ENCODE results near the gene MYMK.

Gene MYMK

DNA sequence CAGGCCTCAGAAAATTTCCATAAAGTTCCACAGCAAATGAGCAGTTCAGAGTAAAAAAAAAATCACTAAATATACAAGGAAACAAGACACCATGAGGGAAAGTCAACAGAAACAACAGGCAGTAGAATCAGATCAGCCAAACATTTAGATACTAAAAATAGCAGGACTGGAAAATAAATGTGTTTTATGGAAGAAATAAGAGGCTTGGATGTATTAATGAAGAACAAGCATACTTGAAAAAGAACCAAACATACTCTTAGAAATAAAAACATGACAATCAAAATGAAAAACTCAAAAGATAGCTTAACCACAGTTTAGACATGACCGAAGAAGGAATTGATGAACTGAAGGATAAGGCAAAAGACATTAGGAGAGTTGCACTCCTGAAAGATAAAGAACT lies 22.6 kb downstream of the MYMK start:
- FAIRE-seq (no peak), DNase-seq (ENCODE audit: insufficient read length, low spot score) (no peak)
- no peak for TF ChIP-seq POLR2A (IDR thresholded peaks at IDR 0.05; ENCODE audit: low read depth, low read length)

DNA sequence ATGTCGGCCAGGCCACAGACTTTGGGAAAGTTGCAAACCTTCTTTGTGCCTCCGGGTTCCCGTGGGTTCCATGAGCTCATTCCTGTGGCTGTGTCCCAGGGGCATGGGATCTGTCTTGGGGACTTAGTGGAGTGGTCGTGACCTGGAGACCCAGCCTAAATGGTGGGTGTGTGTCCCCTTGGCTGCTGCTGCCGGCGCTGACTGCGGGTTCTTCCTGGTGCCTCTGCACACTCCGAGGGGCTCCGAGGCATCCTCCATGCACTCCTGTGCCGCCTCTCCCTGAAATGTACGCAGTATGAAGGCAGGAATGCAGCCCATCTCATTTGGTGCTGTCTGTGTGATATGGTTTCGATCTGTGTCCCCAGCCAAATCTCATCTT lies 24.9 kb downstream of the MYMK start:
- FAIRE-seq: no peak

DNA sequence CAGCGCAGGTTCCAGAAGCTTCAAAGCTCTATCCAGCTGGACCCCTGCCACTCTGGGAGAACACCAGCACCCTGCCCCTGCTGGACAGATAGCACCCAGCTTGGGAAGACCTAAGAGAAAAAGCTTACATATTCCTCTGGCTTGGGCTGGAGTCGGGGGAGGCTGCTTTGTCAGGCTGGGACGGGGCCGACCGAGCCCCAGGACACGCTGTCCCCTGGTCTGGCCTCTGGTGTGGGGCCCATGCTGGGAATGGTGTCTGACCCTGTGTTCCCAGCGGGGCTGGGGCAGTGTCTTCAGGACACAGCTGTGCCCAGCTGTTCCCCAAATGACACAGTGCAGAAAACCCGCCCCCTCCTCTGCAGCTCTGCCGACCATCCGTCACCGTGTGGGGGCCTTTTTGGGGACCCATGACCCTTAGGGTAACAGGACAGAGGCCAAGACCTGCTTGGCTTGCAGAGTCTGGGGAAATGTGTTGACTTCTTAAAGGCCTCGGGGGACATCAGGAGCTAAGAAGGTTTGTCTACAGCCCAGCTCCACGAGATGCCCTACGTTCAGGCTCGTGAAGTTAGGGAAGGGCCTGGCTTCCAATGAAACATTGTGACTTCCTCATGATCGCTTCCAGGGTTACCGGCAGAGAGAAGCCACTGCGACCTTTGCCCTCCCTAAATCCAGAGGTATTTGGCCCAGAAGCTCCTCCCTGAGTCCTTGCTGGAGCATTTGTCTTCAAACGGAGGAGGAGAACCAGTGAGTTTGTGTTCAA lies 25.4 kb downstream of the MYMK start:
- no peak for TF ChIP-seq POLR2A (IDR thresholded peaks at IDR 0.05; ENCODE audit: low read depth, low read length)
- FAIRE-seq (no peak), DNase-seq (ENCODE audit: insufficient read length, low spot score) (no peak)

More for the DNA sequence above, 24.9 kb downstream of the MYMK start:
- no peak for DNase-seq (ENCODE audit: insufficient read length, low spot score)
- TF ChIP-seq POLR2A (IDR thresholded peaks at IDR 0.05; ENCODE audit: low read depth, low read length): no peak

DNA sequence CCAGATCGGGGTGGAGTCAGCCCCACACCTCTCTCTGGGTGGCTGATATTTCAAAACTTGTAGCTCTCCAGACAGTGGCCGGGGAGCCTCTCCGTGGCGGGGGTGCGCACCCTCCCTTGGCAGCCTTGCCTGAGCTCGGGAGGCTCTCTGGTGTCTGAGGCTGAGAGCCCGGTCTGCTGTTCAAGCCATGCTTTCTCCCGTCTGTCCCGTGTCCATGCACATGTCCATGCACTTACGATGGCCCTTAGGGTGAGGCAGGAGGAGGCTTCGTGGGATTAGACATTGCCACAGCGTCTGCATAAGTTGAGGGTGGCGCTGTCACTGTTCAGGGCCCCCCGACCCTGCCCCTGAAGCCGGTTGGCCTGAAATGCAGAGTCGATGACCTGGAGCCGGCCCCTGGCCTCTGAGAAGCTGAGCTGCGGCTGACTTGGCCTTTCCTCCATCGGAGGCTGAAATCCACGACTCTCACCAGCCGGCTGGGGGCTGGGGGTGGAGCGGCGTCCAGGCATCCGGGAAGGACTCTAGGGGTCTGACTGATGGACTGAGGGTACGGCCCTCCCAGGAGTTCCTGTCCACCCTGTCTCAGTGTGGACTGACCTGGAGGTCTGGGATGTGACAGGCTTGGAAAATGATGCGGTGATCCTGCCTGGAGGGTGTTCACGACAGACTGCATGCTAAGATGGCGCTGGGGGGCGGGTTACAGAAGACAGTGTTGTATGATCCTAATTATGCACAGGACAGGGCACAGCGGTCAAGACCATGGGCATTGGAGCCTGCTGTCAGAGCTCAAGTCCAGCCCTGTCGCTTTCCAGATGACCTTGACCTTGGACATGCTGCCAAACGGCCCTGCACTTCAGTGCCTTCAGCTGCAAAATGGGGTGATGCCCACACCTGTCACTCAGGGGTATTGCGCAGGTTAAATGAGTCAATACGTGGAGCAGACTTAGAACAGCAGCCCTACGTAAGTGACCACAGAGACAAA lies 27.6 kb downstream of the MYMK start:
- no peak for FAIRE-seq
- DNase-seq (ENCODE audit: insufficient read length, low spot score): no peak
- TF ChIP-seq POLR2A (IDR thresholded peaks at IDR 0.05; ENCODE audit: low read depth, low read length): no peak

DNA sequence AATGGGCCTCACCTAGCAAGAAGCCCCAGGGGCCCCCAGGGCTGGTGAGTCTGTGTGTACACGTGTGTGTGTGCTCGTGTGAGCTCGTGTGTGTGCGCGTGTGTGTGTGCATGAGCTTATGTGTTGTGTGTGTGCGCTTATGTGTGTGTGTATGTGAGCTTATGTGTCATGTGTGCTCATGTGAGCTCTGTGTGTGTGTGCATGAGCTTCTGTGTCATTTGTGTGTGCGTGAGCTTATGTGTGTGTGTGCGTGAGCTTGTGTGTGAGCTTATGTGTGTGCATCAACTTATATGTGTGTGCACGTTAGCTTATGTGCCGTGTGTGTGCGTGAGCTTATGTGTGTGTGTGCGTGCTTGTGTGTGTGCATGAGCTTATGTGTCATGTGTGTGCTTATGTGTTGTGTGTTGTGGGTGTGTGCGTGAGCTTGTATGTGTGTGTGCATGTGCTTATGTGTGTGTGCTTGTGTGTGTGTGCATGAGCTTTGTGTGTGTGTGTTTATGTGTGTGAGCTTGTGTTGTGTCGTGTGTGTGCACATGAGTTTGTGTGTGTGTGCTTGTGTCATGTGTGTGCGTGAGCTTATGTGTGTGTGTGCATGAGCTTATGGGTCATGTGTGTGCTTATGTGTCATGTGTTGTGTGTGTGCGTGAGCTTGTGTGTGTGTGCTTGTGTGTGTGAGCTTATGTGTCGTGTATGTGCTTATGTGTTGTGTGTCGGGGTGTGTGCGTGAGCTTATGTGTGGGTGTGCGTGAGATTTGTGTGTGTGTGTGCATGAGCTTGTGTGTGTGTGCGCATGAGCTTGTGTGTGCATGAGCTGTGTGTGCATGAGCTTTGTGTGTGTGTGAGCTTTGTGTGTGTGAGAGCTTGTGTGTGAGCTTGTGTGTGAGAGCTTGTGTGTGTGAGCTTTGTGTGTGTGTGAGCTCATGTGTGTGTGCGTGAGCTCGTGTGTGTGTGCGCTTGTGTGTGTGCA lies 29.1 kb downstream of the MYMK start:
- no peak for DNase-seq (ENCODE audit: insufficient read length, low spot score)
- TF ChIP-seq POLR2A (IDR thresholded peaks at IDR 0.05; ENCODE audit: low read depth, low read length): no peak
- no peak for FAIRE-seq

DNA sequence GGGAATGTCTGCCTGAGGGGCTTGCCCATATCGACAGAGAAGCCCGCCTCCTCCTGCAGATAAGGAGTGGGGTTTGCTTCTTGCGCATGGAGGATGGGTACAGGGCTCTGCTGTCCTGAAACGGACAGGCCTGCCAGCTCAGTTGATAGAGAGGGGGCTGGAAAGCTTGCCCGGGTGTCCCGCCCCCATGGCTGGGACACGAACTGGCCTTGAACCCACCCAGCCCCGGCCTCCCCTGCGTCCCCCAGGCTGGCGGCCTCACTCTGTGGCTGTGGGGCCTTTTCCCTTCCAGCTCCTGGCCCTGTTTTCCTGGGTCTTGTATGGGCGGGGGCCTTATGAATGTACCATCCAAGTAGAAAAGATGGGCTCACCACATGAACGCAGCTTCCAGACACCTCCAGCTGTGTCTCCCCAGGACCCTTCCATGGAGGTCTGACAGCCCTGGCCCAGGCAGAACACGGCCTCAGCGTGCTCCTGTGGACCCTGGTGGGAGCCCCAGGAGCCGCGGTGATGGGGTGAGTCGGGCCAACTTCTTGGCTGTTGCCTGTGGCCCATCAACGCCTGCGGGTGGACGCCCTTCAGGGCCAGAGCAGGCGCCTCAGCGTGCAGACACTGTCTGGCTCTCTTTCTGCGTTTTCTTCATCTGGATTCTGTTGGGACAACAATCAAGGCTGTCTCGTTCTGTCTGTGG lies 30.0 kb downstream of the MYMK start:
- DNase-seq (ENCODE audit: insufficient read length, low spot score) (no peak), FAIRE-seq (no peak)
- TF ChIP-seq POLR2A (IDR thresholded peaks at IDR 0.05; ENCODE audit: low read depth, low read length): no peak

DNA sequence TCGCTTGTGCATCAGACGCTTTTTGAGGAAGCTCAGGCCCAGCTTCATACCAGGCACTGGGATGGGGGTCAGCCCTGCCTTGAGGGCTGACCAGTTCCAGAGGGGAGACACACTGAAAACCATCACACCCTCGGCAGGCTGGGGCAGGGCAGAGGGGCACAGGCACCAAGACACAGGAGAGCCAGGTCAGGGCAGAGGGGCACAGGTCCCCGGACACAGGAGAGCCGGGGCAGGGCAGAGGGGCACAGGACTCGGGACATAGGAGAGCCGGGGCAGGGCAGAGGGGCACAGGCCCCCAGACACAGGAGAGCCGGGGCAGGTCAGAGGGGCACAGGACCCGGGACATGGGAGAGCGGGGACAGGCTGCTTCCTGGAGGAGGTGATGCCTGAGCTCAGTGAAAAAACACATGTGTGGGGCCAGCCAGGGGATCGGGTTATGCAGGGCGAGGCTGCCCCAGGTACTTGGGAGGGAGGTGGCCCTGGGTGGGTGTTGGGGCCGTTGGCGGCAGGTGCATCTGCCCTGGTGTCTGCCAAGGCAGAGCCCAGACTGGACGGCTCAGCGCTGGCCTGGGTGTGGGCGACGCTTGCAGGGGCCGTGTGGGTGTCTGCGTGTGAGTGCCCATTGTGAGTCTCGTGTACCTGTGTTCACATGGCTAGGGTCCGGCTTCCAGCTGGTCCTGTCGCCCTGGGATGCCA lies 30.8 kb downstream of the MYMK start:
- FAIRE-seq (no peak), DNase-seq (ENCODE audit: insufficient read length, low spot score) (no peak)
- TF ChIP-seq POLR2A (IDR thresholded peaks at IDR 0.05; ENCODE audit: low read depth, low read length): no peak

DNA sequence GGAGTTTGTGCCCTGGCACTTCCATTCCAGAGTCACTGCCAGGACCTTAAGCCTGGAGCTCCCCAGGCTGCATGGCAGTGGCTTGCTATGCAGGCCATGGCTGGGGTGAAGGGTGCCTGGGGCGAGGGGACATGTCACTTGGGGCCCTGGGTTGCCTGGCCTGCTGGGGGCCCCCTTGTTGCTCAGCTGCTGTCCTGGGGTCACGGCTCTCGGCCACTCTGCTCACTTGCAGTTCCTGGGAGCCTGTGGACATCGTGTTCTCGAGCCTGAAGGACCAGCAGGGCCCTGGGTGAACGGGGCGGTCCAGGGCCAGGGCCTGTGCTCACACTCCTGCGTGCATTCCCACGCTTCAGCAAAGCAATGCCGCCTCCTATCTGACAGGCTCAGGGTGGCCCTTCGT lies 31.3 kb downstream of the MYMK start:
- no peak for TF ChIP-seq POLR2A (IDR thresholded peaks at IDR 0.05; ENCODE audit: low read depth, low read length)
- no peak for DNase-seq (ENCODE audit: insufficient read length, low spot score)
- no peak for FAIRE-seq

DNA sequence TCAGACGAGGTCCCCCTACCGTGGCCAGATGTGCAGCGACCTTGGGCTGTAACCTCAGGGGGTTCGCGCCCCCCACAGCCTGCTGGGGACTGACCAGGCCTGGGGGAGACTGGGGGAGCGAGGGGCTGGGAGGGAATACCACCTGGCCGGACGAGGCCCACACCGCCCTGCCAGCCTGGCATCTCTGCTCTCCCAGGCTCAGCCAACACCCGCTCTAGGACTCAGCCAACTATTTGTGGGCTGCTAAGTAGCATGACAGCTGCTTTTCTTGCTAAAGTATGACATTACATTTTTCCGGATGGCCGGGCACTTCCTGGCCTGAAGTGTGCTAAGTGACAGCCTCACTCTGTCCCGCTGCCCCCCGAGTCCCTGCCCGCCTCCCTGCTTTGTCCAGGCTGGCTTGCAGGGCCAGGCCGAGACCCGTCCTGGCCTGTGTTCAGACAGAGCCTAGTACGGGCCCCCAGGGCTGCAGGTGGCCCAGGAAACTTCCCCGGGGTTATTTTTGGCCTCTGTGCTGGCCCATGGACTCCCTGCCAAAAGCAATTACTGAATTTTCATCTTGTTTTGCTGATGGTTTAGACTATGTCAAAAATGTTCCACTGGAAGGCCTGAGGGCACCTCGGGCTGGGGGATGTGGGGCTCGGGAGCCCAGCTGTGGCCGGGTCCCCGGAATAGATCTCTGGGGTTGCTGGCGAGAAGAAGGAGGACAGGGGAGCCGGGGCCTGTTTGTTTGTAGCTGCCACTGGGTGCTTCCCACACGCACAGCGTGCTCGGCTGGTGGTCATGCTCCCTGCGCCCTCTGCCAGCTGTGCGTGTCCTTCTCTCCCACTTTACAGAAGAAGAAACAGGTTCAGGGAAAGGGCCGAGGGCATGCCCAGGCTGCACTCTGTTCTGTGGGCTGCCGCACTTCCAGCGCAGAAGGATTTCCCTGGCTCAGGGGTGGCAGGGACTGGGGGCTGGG lies 32.4 kb downstream of the MYMK start:
- FAIRE-seq (no peak), DNase-seq (ENCODE audit: insufficient read length, low spot score) (no peak)

DNA sequence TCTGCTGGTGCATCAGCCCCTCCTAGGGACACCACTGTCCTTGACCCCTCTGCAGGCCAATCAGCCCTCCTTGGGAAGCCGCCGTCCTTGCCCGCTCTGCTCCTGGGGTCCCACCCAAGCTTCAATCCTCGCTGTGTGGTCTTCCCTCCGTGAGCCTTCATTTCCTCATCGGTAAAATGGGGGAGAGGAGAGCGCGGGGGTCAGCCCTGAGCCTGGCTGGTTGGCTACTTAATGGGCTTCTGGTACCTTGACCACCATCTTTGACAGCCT lies 33.2 kb downstream of the MYMK start:
- no peak for TF ChIP-seq POLR2A (IDR thresholded peaks at IDR 0.05; ENCODE audit: low read depth, low read length)
- no peak for DNase-seq (ENCODE audit: insufficient read length, low spot score)
- FAIRE-seq: no peak

More for the DNA sequence above, 32.4 kb downstream of the MYMK start:
- TF ChIP-seq POLR2A (IDR thresholded peaks at IDR 0.05; ENCODE audit: low read depth, low read length): no peak

DNA sequence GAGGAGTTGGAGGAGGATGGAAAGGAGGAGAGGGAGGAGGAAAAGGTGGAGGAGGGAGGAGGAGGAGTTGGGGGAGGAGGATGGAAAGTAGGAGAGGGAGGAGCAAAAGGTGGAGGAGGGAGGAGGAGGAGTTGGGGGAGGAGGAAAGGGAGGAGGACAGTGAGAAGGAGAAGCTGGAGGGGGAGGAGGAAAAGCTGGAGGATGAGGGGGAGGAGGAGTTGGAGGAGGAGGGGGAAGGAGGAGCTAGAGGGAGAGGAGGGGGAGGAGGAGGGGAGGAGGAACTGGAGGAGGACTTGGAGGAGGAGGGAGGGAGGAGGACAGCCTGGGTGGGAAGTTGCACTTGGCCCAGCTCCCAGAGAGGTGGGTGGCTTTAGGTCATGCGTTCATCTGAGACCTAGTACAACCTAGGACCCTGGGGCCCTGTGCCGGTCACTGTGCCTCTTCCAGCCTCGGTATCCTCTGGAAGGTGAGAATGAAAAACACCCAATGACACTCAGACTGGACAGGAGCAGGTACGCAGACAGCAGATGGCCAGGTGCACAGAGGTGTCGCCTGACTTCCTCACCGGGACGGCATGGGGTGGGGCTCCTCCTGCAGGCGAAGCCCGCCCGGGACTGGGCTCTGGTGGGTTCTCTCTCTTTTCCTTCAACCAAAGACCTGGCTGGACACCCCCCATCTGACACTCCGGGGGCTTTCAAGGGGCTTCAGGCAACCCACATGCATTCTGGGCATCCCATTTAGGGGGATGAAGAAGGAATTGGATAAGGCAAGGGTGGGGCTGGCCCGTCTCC lies 33.7 kb downstream of the MYMK start:
- FAIRE-seq (no peak), DNase-seq (ENCODE audit: insufficient read length, low spot score) (no peak)
- no peak for TF ChIP-seq POLR2A (IDR thresholded peaks at IDR 0.05; ENCODE audit: low read depth, low read length)
